GM12892 (cell line): Measurements from ENCODE around the gene TLE5.

Source experiments
- POLR2A ChIP-seq: IDR thresholded peaks from 2 replicates; pipeline ENCODE4 v1.6.1; 2011; ENCODE audit warnings: low read depth, low read length, control low read depth
- POLR2AphosphoS5 ChIP-seq: IDR thresholded peaks from 2 replicates; pipeline ENCODE4 v1.6.1; 2011; ENCODE audit warnings: low read depth, low read length, control low read depth
- TAF1 ChIP-seq: IDR thresholded peaks from 2 replicates; pipeline ENCODE4 v1.6.1; 2011; ENCODE audit warnings: low read depth, mild to moderate bottlenecking, control low read depth, low read length, borderline replicate concordance

GRCh38 chr19:3004522-3004921 lies 57.8 kb downstream of the TLE5 start:
- TF ChIP-seq POLR2A (no peak), TAF1 (no peak), POLR2AphosphoS5 (no peak)
